Motor neuron (in vitro differentiated cells): ENCODE results near the gene FSTL4. TPM values are rescaled to one million over a fixed set of nuclear protein-coding genes. Genes with fewer than 3 reads are reported as not detected.

Source experiments
- ATAC-seq, 8 experiments: fragments of 200-7000 bp; cut with Tn5 transposase; replicated peaks in 6 of 8; 2 replicates each; pipeline ENCODE4 v1.8.0; 2021; ENCODE audit warnings: mild to moderate bottlenecking in 8 of 8, moderate library complexity in 8 of 8
- H3K27ac ChIP-seq, 2 donors: fragments of 250-450 bp; sonication (Bioruptor Pico); 2 replicates each; pipeline ENCODE4 v1.9.0; 2021; ENCODE audit warnings: antibody characterized with exemption in 2 of 2, mild to moderate bottlenecking in 2 of 2, moderate library complexity in 1 of 2
- H3K4me1 ChIP-seq, 2 donors: fragments of 250-450 bp; sonication (Bioruptor Pico); replicated peaks in 1 of 2; 2 replicates each; pipeline ENCODE4 v1.6.1; 2021; ENCODE audit warnings: antibody characterized with exemption in 2 of 2, mild to moderate bottlenecking in 2 of 2, moderate library complexity in 1 of 2
- H3K4me3 ChIP-seq, 5 donors: fragments of 250-450 bp; sonication (Bioruptor Pico); 2 replicates each; pipeline ENCODE4 v1.9.0; 2021; ENCODE audit warnings: antibody characterized with exemption in 5 of 5, mild to moderate bottlenecking in 5 of 5, moderate library complexity in 4 of 5
- WGBS, 10 experiments: fragments of 450-650 bp; shearing (Covaris generic); methylation state at CpG; one replicate each; pipeline ENCODE4 v1.0.0; 2022; 5-methylcytosine and 5-hydroxymethylcytosine counted together
- in situ Hi-C, 9 experiments: fragments of 400-800 bp; cut with MboI; loops; one replicate each; pipeline ENCODE4 v1.15.0; 2021; ENCODE audit warnings: low sequenced_read_pairs in 9 of 9, low pct_unique_long_range_greater_than_20kb in 2 of 9; ENCODE audit not compliant: unreplicated experiment in 9 of 9
- total RNA-seq, 8 experiments: library from RNA; unstranded; fragments of 300-600 nt; gene quantifications; 2 replicates each; pipeline versions ENCODE4 v1.2.3 to v1.2.4, GENCODE V29; 2022

Gene FSTL4
- total RNA-seq, 8 experiments from 2014 or later = 0.13 to 5.5 (median 1.9) TPM

GRCh38 chr5:133638436-133638835 is 26.1 kb upstream of the FSTL4 start:
- no peak for ATAC-seq
- H3K27ac ChIP-seq = no peak overlapping the region
- H3K4me3 ChIP-seq = no peak overlapping the region
- H3K4me1 ChIP-seq = peaks cover 12 to 21% of the 10 kb centered on the region in 2 donors
- in situ Hi-C loops = no loop called here
- 0 to 95% (median 67%) methylated on average over 1 to 3 of the region's 4 CpGs for WGBS, 10 experiments

DNA sequence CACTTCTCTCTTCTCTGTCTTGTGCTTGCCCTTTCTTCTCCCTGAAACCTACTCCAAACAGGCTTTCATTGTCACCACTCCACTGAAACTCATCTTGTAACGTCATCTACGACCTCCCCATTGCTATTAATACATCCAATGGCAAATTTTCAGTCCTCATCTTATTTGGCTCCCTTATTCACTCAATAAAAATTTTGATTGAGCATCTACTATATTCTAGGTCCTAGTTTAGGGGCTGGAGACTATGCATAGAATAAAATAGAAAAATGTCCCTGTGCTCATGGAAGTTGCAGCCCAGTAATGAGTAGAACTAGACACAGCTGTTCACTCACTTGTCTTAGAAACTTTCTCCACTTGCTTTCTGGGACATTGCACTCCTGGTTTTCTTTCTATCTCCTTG is 24.9 kb upstream of the FSTL4 start:
- in situ Hi-C loops = no loop called here
- H3K4me3 ChIP-seq = no peak overlapping the region
- no peak overlapping the region for H3K27ac ChIP-seq
- WGBS, 10 experiments = 0 to 94% (median 45%) methylated on average over 2 of the region's 2 CpGs; no CpG with 5 or more reads in 3 of the 10 experiments
- H3K4me1 ChIP-seq = peaks cover 8 to 19% of the 10 kb centered on the region in 2 donors
- no peak for ATAC-seq

GRCh38 chr5:133635051-133635450 is 22.7 kb upstream of the FSTL4 start:
- H3K27ac ChIP-seq = no peak overlapping the region
- peaks cover 5 to 15% of the 10 kb centered on the region in 2 donors for H3K4me1 ChIP-seq
- in situ Hi-C loops = no loop called here
- ATAC-seq = peak in 7 of 8 experiments; percentile 90 to 100 (median 99)
- WGBS, 10 experiments = 0 to 14% (median 0%) methylated on average over 1 of the region's 1 CpG; no CpG with 5 or more reads in 7 of the 10 experiments
- no peak overlapping the region for H3K4me3 ChIP-seq

DNA sequence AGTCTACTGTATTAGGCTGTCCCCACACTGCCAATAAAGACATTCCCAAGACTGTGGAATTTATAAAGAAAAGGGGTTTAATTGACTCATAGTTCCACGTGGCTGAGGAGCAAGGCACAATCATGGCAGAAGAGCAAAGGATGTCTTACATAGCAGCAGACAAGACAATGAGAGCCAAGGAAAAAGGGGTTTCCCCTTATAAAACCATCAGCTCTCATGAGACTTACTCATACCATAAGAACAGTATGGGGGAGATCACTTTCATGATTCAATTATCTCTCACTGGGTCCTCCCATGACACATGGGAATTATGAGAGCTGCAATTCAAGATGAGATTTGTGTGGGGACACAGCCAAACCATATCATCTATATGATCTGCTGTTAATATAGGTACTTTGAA is 14.8 kb upstream of the FSTL4 start:
- Histone ChIP-seq H3K27ac (no peak overlapping the region), H3K4me1 (no peaks in the 10 kb centered on the region), H3K4me3 (no peak overlapping the region)
- in situ Hi-C loops = no loop called here
- WGBS, 10 experiments = 0 to 50% (median 0%) methylated on average over 1 of the region's 1 CpG; no CpG with 5 or more reads in 3 of the 10 experiments
- ATAC-seq = no peak

DNA sequence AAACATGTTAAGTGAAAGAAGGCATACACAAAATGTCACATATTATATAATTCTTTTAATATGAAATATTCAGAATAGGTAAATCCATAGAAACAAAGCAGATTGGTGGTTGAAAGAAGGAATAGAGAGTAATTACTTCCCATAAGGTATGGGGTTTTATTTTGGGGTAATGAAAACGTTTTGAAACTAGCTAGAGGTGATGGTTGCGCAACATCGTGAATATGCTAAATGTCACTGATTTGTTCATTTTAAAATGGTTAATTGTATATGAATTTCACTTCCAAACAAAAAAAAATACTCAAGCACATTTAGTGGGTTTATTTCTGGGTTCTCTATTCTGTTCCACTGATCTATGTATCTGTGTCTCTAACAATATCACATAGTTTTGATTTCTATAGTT is 12.0 kb upstream of the FSTL4 start:
- WGBS, 10 experiments = 0 to 100% (median 71%) methylated on average over 1 to 3 of the region's 3 CpGs; no CpG with 5 or more reads in 1 of the 10 experiments
- ATAC-seq = no peak
- in situ Hi-C loops = no loop called here
- Histone ChIP-seq H3K4me1 (no peaks in the 10 kb centered on the region), H3K4me3 (no peak overlapping the region), H3K27ac (no peak overlapping the region)

DNA sequence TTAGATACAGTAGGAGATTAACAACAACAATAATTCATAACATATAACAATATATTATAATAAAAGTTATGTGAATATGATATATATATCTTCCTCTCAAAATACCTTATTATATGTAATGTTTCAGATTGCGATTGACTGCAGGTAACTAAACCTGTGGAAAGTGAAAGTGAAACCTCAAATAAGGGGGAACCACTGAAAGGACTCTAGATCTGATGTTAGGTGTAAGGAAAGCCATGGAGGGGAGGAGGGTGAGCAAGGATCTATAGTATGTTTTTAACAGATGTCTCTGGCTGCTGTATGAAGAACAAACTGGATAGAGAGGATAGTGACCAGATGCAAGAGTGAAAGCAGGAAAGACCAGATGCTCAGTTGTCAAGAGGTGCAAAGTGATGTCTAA is 5.8 kb upstream of the FSTL4 start:
- ATAC-seq = no peak
- in situ Hi-C loops = no loop called here
- 13 to 80% (median 50%) methylated on average over 1 of the region's 1 CpG; no CpG with 5 or more reads in 5 of the 10 experiments for WGBS, 10 experiments
- Histone ChIP-seq H3K4me1 (no peaks in the 10 kb centered on the region), H3K27ac (no peak overlapping the region), H3K4me3 (no peak overlapping the region)

GRCh38 chr5:133613743-133614142 is 1.4 kb upstream of the FSTL4 start:
- H3K27ac ChIP-seq = no peak overlapping the region
- in situ Hi-C loops = no loop called here
- peaks cover 6 to 12% of the 10 kb centered on the region in 2 donors for H3K4me1 ChIP-seq
- no peak overlapping the region for H3K4me3 ChIP-seq
- ATAC-seq = no peak
- 20 to 100% (median 64%) methylated on average over 1 to 2 of the region's 2 CpGs; no CpG with 5 or more reads in 3 of the 10 experiments for whole genome bisulfite sequencing, 10 experiments

DNA sequence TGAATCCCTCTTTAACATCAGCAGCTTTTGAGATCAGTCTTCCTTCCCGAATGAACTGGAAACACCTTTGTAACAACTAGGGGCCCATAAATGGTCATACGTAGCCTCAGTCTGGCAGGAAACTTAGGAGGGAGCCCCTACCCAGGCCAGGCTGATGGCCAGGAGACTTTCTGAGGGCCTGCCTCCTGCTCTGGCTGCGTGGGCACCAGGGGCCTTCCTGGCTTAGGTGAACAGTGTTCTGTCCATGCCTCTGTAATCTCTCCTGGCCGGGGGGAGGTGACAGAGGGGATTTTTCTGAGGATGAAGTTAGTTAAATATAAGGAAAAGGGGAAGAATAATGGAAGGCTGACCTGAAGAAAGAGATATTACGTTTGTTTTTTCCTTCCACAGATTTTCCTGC is 843 bp upstream of the FSTL4 start:
- in situ Hi-C loops = no loop called here
- ATAC-seq = no peak
- no peak overlapping the region for H3K27ac ChIP-seq
- 43 to 94% (median 75%) methylated on average over 1 to 5 of the region's 5 CpGs; no CpG with 5 or more reads in 4 of the 10 experiments for WGBS, 10 experiments
- no peak overlapping the region for H3K4me3 ChIP-seq
- H3K4me1 ChIP-seq = peaks cover 6 to 12% of the 10 kb centered on the region in 2 donors

DNA sequence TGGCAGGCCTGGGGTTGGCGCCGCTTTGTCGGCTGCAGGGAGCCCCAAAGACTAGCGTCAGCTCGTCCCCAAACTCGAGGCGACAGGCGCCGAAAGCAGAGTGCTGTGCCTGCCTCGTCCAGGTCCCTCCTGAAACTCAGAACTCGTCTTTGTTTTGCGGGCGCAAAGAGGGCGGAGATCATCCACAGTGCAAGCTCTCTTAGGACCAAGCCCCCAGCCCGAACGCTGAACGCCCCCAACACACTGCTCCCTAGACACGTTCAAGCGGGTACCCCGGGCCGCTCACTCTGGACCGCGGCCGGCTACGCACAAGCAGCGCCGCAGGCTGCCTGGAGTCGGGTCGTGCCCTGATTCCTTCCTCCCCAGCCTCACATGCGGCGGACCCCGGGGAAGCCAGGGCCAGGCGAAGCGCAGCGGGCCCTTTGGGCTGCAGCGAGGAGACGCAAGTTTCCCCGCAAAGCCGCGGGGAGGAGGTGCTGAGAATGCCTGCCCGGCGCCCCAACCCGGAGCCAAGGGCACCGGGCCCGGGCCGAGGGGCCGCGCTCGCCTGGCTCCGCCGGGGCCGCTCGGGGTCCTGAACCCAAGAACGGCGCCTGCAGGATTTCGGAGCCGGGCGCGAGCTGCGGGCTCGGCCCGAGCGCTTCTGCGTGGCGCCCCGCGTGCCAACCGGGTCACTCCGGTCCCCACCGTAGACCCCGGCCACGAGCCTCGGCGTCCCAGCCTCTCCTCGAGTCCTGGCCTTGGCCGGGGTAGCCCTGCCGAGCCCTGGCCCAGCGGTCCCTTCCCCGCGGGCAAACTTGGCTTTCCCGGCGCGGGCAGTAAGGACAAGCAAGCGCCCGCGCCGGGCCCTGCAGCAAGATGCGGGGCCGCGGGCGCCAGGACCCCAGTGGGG is 738 bp downstream of the FSTL4 start:
- no peak overlapping the region for H3K27ac ChIP-seq
- in situ Hi-C loops = no loop called here
- peak overlapping the region; percentile 30 to 50 (median 38) for H3K4me3 ChIP-seq
- peaks cover 6 to 12% of the 10 kb centered on the region in 2 donors for H3K4me1 ChIP-seq
- ATAC-seq = peak in 7 of 8 experiments; percentile 11 to 46 (median 34)
- WGBS, 10 experiments = 0 to 2% (median 0%) methylated on average over 3 to 23 of the region's 91 CpGs; no CpG with 5 or more reads in 7 of the 10 experiments

GRCh38 chr5:133610489-133611356 is 1.6 kb downstream of the FSTL4 start:
- WGBS, 10 experiments = 0 to 45% (median 11%) methylated on average over 1 to 27 of the region's 57 CpGs
- peaks cover 6 to 12% of the 10 kb centered on the region in 2 donors for H3K4me1 ChIP-seq
- in situ Hi-C loops = no loop called here
- no peak overlapping the region for H3K27ac ChIP-seq
- peak overlapping the region; percentile 30 to 50 (median 38) for H3K4me3 ChIP-seq
- peak; percentile 80 to 98 (median 86) for ATAC-seq

DNA sequence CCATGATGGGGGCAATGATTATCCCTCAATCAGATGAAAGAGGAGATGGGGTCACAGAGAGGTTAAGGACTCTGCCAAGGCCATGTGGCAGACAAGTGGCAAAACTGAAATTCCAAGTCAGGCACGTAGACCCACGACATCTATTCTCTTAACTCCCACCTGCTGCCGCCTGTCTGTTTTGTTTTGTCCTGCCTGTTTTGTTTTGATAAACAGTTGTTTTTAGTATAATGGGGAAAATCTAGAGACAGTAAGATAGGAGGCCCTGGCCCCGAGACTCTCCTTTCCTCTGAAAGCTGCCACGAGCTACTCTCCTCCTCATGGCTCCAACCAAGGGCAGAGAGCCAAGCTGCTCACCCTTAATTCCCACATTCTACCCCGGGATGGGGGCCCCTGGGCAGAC is 4.9 kb downstream of the FSTL4 start:
- peaks cover 6 to 18% of the 10 kb centered on the region in 2 donors for H3K4me1 ChIP-seq
- H3K4me3 ChIP-seq = no peak overlapping the region
- in situ Hi-C loops = no loop called here
- no peak overlapping the region for H3K27ac ChIP-seq
- ATAC-seq = no peak
- 0 to 65% (median 60%) methylated on average over 1 to 5 of the region's 6 CpGs; no CpG with 5 or more reads in 5 of the 10 experiments for WGBS, 10 experiments

GRCh38 chr5:133606835-133607234 is 5.5 kb downstream of the FSTL4 start:
- ATAC-seq = no peak
- no peak overlapping the region for H3K4me3 ChIP-seq
- H3K4me1 ChIP-seq = peaks cover 6 to 18% of the 10 kb centered on the region in 2 donors
- in situ Hi-C loops = no loop called here
- no peak overlapping the region for H3K27ac ChIP-seq
- 14 to 100% (median 100%) methylated on average over 1 to 2 of the region's 2 CpGs; no CpG with 5 or more reads in 1 of the 10 experiments for WGBS, 10 experiments

- ATAC-seq = no peak
- in situ Hi-C loops = no loop called here
- Histone ChIP-seq H3K4me3 (no peak overlapping the region), H3K27ac (no peak overlapping the region), H3K4me1 (peaks cover under 1 to 13% of the 10 kb centered on the region in 2 donors)
Observed at GRCh38 chr5:133605323-133605722, 7.0 kb downstream of the FSTL4 start.
